ENCODE results near the gene ARHGEF37. TPM values are rescaled to one million over a fixed set of nuclear protein-coding genes. Genes with fewer than 3 reads are reported as not detected.

Gene ARHGEF37
- total RNA-seq, 4 donors from 2014 or later: 10.2 to 21.4 (median 15.3) TPM

GRCh38 chr5:149675610-149676201, 94.4 kb downstream of the ARHGEF37 start:
- peak; percentile 38 to 43 for TF ChIP-seq POLR2A (IDR thresholded peaks at IDR 0.05)
- TF ChIP-seq, protein P1, sequence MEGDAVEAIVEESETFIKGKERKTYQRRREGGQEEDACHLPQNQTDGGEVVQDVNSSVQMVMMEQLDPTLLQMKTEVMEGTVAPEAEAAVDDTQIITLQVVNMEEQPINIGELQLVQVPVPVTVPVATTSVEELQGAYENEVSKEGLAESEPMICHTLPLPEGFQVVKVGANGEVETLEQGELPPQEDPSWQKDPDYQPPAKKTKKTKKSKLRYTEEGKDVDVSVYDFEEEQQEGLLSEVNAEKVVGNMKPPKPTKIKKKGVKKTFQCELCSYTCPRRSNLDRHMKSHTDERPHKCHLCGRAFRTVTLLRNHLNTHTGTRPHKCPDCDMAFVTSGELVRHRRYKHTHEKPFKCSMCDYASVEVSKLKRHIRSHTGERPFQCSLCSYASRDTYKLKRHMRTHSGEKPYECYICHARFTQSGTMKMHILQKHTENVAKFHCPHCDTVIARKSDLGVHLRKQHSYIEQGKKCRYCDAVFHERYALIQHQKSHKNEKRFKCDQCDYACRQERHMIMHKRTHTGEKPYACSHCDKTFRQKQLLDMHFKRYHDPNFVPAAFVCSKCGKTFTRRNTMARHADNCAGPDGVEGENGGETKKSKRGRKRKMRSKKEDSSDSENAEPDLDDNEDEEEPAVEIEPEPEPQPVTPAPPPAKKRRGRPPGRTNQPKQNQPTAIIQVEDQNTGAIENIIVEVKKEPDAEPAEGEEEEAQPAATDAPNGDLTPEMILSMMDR (IDR thresholded peaks at IDR 0.05): no peak
- no peaks in the 10 kb centered on the region for H3K36me3 ChIP-seq
- peak in 2 of 3 donors; percentile 87 to 88 for DNase-seq
- H3K4me3 ChIP-seq: peak overlapping the region in 1 of 4 donors; percentile 17
- no peaks in the 10 kb centered on the region for H3K9me3 ChIP-seq
- peaks cover 0 to 23% (median 0%) of the 10 kb centered on the region in 4 donors for H3K4me1 ChIP-seq
- H3K27ac ChIP-seq: peak overlapping the region in 3 of 4 donors; percentile 70 to 92 (median 88)
- no peaks in the 10 kb centered on the region for H3K27me3 ChIP-seq

- TF ChIP-seq, protein P1 (IDR thresholded peaks at IDR 0.05): no peak
- no peak for TF ChIP-seq POLR2A (IDR thresholded peaks at IDR 0.05)
- H3K27ac ChIP-seq: no peak overlapping the region
- no peaks in the 10 kb centered on the region for H3K36me3 ChIP-seq
- H3K4me3 ChIP-seq: no peak overlapping the region
- peaks cover 0 to 29% (median 0%) of the 10 kb centered on the region in 4 donors for H3K4me1 ChIP-seq
- peak in 1 of 3 donors; percentile 53 for DNase-seq
- no peaks in the 10 kb centered on the region for H3K27me3 ChIP-seq
- no peaks in the 10 kb centered on the region for H3K9me3 ChIP-seq
Observed at GRCh38 chr5:149677731-149678130, 96.4 kb downstream of the ARHGEF37 start.

GRCh38 chr5:149679876-149680809, 98.8 kb downstream of the ARHGEF37 start:
- no peak overlapping the region for H3K4me3 ChIP-seq
- H3K27me3 ChIP-seq: no peaks in the 10 kb centered on the region
- H3K36me3 ChIP-seq: no peaks in the 10 kb centered on the region
- peak overlapping the region in 2 of 4 donors; percentile 25 to 35 for H3K27ac ChIP-seq
- peaks cover 0 to 18% (median 0%) of the 10 kb centered on the region in 4 donors for H3K4me1 ChIP-seq
- DNase-seq: no peak
- TF ChIP-seq, protein P1 (IDR thresholded peaks at IDR 0.05): no peak
- no peak for TF ChIP-seq POLR2A (IDR thresholded peaks at IDR 0.05)
- no peaks in the 10 kb centered on the region for H3K9me3 ChIP-seq

DNA sequence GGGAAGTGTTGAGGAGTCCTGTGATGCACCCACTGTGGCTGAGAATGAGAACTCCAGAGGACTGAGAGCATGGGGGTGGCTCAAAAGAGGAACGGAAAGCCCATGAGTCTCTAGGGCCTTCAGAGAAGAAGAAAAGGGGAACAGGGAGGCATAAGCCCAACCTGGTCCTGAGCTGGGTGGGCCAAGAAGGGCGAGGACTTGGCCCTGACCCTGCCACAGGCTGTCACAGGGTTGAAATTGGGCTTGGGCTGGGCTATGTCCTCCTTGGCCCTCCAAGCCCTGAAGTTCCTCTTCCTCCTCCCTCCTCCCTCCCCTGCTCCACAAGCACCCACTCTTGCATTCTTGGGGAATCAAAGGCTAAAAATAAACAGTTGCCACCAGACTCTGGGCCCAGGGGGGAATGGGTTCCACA, 99.5 kb downstream of the ARHGEF37 start:
- TF ChIP-seq POLR2A (IDR thresholded peaks at IDR 0.05): no peak
- TF ChIP-seq, protein P1 (IDR thresholded peaks at IDR 0.05): no peak
- no peaks in the 10 kb centered on the region for H3K36me3 ChIP-seq
- no peaks in the 10 kb centered on the region for H3K9me3 ChIP-seq
- peak in 2 of 3 donors; percentile 52 to 67 for DNase-seq
- H3K4me3 ChIP-seq: no peak overlapping the region
- H3K27ac ChIP-seq: peak overlapping the region in 2 of 4 donors; percentile 35 to 38
- H3K4me1 ChIP-seq: peaks cover 0 to 12% (median 0%) of the 10 kb centered on the region in 4 donors
- H3K27me3 ChIP-seq: no peaks in the 10 kb centered on the region

GRCh38 chr5:149681252-149681651, 100.0 kb downstream of the ARHGEF37 start:
- H3K27ac ChIP-seq: peak overlapping the region in 1 of 4 donors; percentile 38
- H3K36me3 ChIP-seq: no peaks in the 10 kb centered on the region
- H3K4me3 ChIP-seq: no peak overlapping the region
- no peak for DNase-seq
- TF ChIP-seq POLR2A (IDR thresholded peaks at IDR 0.05): no peak
- TF ChIP-seq, protein P1 (IDR thresholded peaks at IDR 0.05): no peak
- H3K27me3 ChIP-seq: no peaks in the 10 kb centered on the region
- H3K4me1 ChIP-seq: peaks cover 0 to 9% (median 0%) of the 10 kb centered on the region in 4 donors
- no peaks in the 10 kb centered on the region for H3K9me3 ChIP-seq

Measured in Peyer's patch (tissue), 4 donors.